GM18505 (cell line): Measurements from ENCODE around the gene HNF1B.

Source experiments
- ATAC-seq: cut with Tn5 transposase; IDR thresholded peaks from one replicate; pipeline ENCODE4 v1.9.1; 2021; ENCODE audit not compliant: unreplicated experiment
- POLR2A ChIP-seq: IDR thresholded peaks from 4 replicates; pipeline ENCODE4 v1.6.1; 2011; ENCODE audit warnings: borderline replicate concordance; ENCODE audit not compliant: insufficient read depth, insufficient read length; ENCODE audit errors: extremely low read depth

The HNF1B gene

GRCh38 chr17:37750768-37751475 lies 6.1 kb upstream of the HNF1B start:
- no peak for TF ChIP-seq POLR2A
- ATAC-seq: no peak

GRCh38 chr17:37750292-37750691 lies 5.4 kb upstream of the HNF1B start:
- TF ChIP-seq POLR2A: no peak
- no peak for ATAC-seq

- ATAC-seq: no peak
- TF ChIP-seq POLR2A: no peak
Measured at GRCh38 chr17:37747222-37747621, 2.4 kb upstream of the HNF1B start.

GRCh38 chr17:37746617-37747016 lies 1.8 kb upstream of the HNF1B start:
- TF ChIP-seq POLR2A: no peak
- no peak for ATAC-seq

GRCh38 chr17:37745801-37746426 lies 1.1 kb upstream of the HNF1B start:
- ATAC-seq: no peak
- TF ChIP-seq POLR2A: no peak

- no peak for ATAC-seq
- no peak for TF ChIP-seq POLR2A
Measured at GRCh38 chr17:37744633-37744927, 279 bp downstream of the HNF1B start.

- TF ChIP-seq POLR2A: no peak
- ATAC-seq: no peak
Measured at GRCh38 chr17:37743875-37744632, 805 bp downstream of the HNF1B start.

- no peak for ATAC-seq
- TF ChIP-seq POLR2A: no peak
Measured at GRCh38 chr17:37743612-37743874, 1.3 kb downstream of the HNF1B start.

- TF ChIP-seq POLR2A: no peak
- ATAC-seq: no peak
Measured at GRCh38 chr17:37742762-37743611, 1.9 kb downstream of the HNF1B start.

- no peak for TF ChIP-seq POLR2A
- no peak for ATAC-seq
Measured at GRCh38 chr17:37742116-37742761, 2.6 kb downstream of the HNF1B start.

GRCh38 chr17:37741341-37742115 lies 3.3 kb downstream of the HNF1B start:
- no peak for TF ChIP-seq POLR2A
- no peak for ATAC-seq

GRCh38 chr17:37740915-37741314 lies 3.9 kb downstream of the HNF1B start:
- no peak for ATAC-seq
- TF ChIP-seq POLR2A: no peak

- TF ChIP-seq POLR2A: no peak
- ATAC-seq: no peak
Measured at GRCh38 chr17:37737971-37738370, 6.9 kb downstream of the HNF1B start.

- no peak for ATAC-seq
Measured at GRCh38 chr17:37737081-37737480, 7.8 kb downstream of the HNF1B start.

More at GRCh38 chr17:37737081-37737480, 7.8 kb downstream of the HNF1B start:
- TF ChIP-seq POLR2A: no peak
